ENCODE data around the gene CACHD1.

DNA sequence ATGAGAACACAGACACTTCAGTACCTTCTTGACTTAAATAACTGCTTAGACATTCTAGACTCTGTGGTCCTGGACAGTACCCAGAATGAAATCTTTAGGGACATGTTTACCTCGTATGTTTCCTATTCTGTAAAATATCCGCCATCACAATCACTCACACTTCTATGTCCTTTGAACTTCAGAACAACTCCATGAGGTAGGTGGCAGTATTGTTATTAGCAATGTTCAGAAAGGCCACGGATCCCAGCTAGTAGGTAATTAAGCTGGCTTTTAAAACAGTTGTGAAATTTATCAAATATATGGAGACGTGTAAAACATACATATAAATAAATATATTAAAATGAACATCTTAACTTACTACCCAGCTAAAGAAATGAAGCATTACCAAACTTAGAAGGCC, 83.4 kb downstream of the CACHD1 start:
- TF ChIP-seq, protein P1, sequence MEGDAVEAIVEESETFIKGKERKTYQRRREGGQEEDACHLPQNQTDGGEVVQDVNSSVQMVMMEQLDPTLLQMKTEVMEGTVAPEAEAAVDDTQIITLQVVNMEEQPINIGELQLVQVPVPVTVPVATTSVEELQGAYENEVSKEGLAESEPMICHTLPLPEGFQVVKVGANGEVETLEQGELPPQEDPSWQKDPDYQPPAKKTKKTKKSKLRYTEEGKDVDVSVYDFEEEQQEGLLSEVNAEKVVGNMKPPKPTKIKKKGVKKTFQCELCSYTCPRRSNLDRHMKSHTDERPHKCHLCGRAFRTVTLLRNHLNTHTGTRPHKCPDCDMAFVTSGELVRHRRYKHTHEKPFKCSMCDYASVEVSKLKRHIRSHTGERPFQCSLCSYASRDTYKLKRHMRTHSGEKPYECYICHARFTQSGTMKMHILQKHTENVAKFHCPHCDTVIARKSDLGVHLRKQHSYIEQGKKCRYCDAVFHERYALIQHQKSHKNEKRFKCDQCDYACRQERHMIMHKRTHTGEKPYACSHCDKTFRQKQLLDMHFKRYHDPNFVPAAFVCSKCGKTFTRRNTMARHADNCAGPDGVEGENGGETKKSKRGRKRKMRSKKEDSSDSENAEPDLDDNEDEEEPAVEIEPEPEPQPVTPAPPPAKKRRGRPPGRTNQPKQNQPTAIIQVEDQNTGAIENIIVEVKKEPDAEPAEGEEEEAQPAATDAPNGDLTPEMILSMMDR (IDR thresholded peaks at IDR 0.05), result peak; percentile 11; the same call in 1 of the 3 replicates
- TF ChIP-seq RAD21 (conservative IDR thresholded peaks at IDR 0.05 in 1 of 2, IDR thresholded peaks at IDR 0.05 in 1 of 2) (peak; percentile 20 to 28; a peak in 2 of 5 replicates), KDM1A (IDR thresholded peaks at IDR 0.05; ENCODE audit: low read depth) (no peak), MAFK (IDR thresholded peaks at IDR 0.05; ENCODE audit: partially characterized antibody) (no peak), POLR2A (IDR thresholded peaks at IDR 0.05; ENCODE audit: low read length) (no peak), JUN (IDR thresholded peaks at IDR 0.05) (no peak), ZNF302 (CRISPR knock-in tag; IDR thresholded peaks at IDR 0.05) (no peak), JUNB (IDR thresholded peaks at IDR 0.05) (no peak), RFX5 (IDR thresholded peaks at IDR 0.05) (no peak), EP300 (IDR thresholded peaks at IDR 0.05) (no peak)
- TF ChIP-seq, protein P2, sequence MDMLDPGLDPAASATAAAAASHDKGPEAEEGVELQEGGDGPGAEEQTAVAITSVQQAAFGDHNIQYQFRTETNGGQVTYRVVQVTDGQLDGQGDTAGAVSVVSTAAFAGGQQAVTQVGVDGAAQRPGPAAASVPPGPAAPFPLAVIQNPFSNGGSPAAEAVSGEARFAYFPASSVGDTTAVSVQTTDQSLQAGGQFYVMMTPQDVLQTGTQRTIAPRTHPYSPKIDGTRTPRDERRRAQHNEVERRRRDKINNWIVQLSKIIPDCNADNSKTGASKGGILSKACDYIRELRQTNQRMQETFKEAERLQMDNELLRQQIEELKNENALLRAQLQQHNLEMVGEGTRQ (IDR thresholded peaks at IDR 0.05), result no peak
- TF ChIP-seq, protein P3, sequence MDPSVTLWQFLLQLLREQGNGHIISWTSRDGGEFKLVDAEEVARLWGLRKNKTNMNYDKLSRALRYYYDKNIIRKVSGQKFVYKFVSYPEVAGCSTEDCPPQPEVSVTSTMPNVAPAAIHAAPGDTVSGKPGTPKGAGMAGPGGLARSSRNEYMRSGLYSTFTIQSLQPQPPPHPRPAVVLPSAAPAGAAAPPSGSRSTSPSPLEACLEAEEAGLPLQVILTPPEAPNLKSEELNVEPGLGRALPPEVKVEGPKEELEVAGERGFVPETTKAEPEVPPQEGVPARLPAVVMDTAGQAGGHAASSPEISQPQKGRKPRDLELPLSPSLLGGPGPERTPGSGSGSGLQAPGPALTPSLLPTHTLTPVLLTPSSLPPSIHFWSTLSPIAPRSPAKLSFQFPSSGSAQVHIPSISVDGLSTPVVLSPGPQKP (IDR thresholded peaks at IDR 0.05; ENCODE audit: low read depth, low read length), result no peak
